ENCODE data around the gene PARD3B. TPM values are rescaled to one million over a fixed set of nuclear protein-coding genes. Genes with fewer than 3 reads are reported as not detected.

PARD3B gene
- total and polyA plus RNA-seq, 2 of the 4 experiments (the other 2 are of a cell fraction), result 3.3 to 15.6 TPM

DNA sequence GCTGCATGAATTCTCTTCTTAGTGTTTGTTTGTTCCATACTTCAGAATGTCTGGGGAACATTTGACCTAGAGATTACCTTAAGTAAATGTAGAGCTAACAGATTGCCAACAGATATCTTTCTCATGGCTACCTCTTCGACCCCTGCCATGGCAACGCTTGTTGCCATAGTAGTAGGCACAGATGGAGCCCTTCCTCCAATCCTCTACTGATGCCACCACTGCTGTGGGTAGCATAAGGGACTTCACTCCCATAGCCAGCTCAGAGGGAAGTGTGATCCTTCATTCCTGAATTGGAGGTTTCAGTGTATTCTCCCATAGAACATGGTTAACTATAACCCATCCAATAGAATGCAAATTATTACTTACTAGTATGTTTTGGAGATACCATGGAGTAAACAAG, 593.5 kb downstream of the PARD3B start:
- Histone ChIP-seq H4K5ac (ENCODE audit: low read depth, low read length) (no peak overlapping the region), H3K36me3 (ENCODE audit: control insufficient read depth, insufficient read depth, low read length) (0 out of 2 replicates have a peak, but pooled peaks cover 2% of the 10 kb centered on the region), H4K91ac (ENCODE audit: insufficient read depth, low read depth, low read length) (no peak overlapping the region), H2BK20ac (ENCODE audit: low read depth, low read length) (no peak overlapping the region), H3K79me1 (ENCODE audit: low read depth in 1 of 2, low read length in 2 of 2) (no peaks in the 10 kb centered on the region), H3K18ac (ENCODE audit: low read depth, low read length) (no peak overlapping the region), H3K56ac (ENCODE audit: extremely low read depth, insufficient read depth, low read length) (no peak overlapping the region), H3K4ac (ENCODE audit: low read depth, low read length) (no peak overlapping the region), H2AK5ac (ENCODE audit: low read depth, low read length) (no peak overlapping the region), H4K20me1 (ENCODE audit: insufficient read depth, low read length) (no peaks in the 10 kb centered on the region), H3K9me3 (ENCODE audit: control insufficient read depth, insufficient read depth, low read length) (no peaks in the 10 kb centered on the region), H3K27me3 (ENCODE audit: control insufficient read depth, insufficient read depth, low read length) (no peaks in the 10 kb centered on the region), H2AK9ac (replicated peaks; ENCODE audit: low read depth, low read length, poor library complexity) (no peak overlapping the region), H4K8ac (ENCODE audit: low read depth in 2 of 2, low read length in 2 of 2) (no peak overlapping the region), H3K4me3 (ENCODE audit: insufficient read depth, low read depth, low read length) (no peak overlapping the region), H3K9me1 (ENCODE audit: insufficient read depth, low read length) (peaks cover 2% of the 10 kb centered on the region; the same call in 1 of the 2 replicates), H2BK5ac (ENCODE audit: low read depth, low read length, poor library complexity, severe bottlenecking) (no peak overlapping the region), H3K27ac (ENCODE audit: insufficient read depth, low read length) (no peak overlapping the region), H3K23ac (ENCODE audit: low read depth, low read length) (no peak overlapping the region), H3K14ac (replicated peaks; ENCODE audit: low read depth, low read length) (no peak overlapping the region), H2BK15ac (ENCODE audit: low read depth, low read length) (no peak overlapping the region), H3K4me2 (ENCODE audit: low read depth, low read length) (no peak overlapping the region), H3K9ac (ENCODE audit: low read depth, low read length) (no peak overlapping the region), H2BK120ac (ENCODE audit: low read depth, low read length) (no peak overlapping the region), H3K4me1 (ENCODE audit: control insufficient read depth, insufficient read depth, low read length) (no peaks in the 10 kb centered on the region), H2AFZ (replicated peaks; ENCODE audit: low read length, poor library complexity) (no peak overlapping the region)
- in situ Hi-C loops (cut with MboI; ENCODE audit: low sequenced_read_pairs), result no loop called here
- dilution Hi-C loops (cut with HindIII; ENCODE audit: low sequenced_read_pairs, unreplicated experiment), result no loop called here
- ChIA-PET CTCF (no interaction called here), POLR2A (ENCODE audit: unreplicated experiment) (no interaction called here)
- TF ChIP-seq RAD21 (IDR thresholded peaks at IDR 0.05; ENCODE audit: low read length), result no peak
- TF ChIP-seq BHLHE40 (IDR thresholded peaks at IDR 0.05; ENCODE audit: low read depth, low read length), result no peak
- TF ChIP-seq RCOR1 (IDR thresholded peaks at IDR 0.05; ENCODE audit: insufficient replicate concordance, low read length), result no peak
- TF ChIP-seq CTCF (conservative IDR thresholded peaks at IDR 0.05; ENCODE audit: low read depth, low read length), result no peak
- TF ChIP-seq POLR2A (IDR thresholded peaks at IDR 0.05; ENCODE audit: low read depth, low read length), result no peak
- no peak for TF ChIP-seq SMC3 (IDR thresholded peaks at IDR 0.05; ENCODE audit: low read depth, low read length)
- no peak for TF ChIP-seq RFX5 (IDR thresholded peaks at IDR 0.05; ENCODE audit: low read depth, low read length)
- no peak for TF ChIP-seq CHD1 (IDR thresholded peaks at IDR 0.05; ENCODE audit: low read depth, low read length)
- TF ChIP-seq MAFK (IDR thresholded peaks at IDR 0.05; ENCODE audit: low read depth, low read length), result no peak
- TF ChIP-seq MAZ (IDR thresholded peaks at IDR 0.05; ENCODE audit: borderline replicate concordance, low read depth, low read length), result no peak
- no peak for TF ChIP-seq MXI1 (IDR thresholded peaks at IDR 0.05; ENCODE audit: borderline replicate concordance, low read depth, low read length)
- no peak for TF ChIP-seq NFE2L2 (IDR thresholded peaks at IDR 0.05; ENCODE audit: low read depth, low read length)
- no peak for TF ChIP-seq FOS (IDR thresholded peaks at IDR 0.05; ENCODE audit: low read depth, low read length)
- ATAC-seq (ENCODE audit: low read depth), result no peak
- BruUV-seq (replicated peaks), result no TSS peak
- no peak for DNase-seq
- WGBS, 2 experiments (ENCODE audit: extremely low coverage in 2 of 2, insufficient read length in 1 of 2), result no CpG with 5 or more reads among the region's 2 CpGs
- intact Hi-C loops (cut with micrococcal nuclease), result no loop called here
